ENCODE measurements around the gene SOX8. TPM values are rescaled to one million over a fixed set of nuclear protein-coding genes. Genes with fewer than 3 reads are reported as not detected.

Gene SOX8
- total RNA-seq, 1 experiment from 2014 or later: not detected

DNA sequence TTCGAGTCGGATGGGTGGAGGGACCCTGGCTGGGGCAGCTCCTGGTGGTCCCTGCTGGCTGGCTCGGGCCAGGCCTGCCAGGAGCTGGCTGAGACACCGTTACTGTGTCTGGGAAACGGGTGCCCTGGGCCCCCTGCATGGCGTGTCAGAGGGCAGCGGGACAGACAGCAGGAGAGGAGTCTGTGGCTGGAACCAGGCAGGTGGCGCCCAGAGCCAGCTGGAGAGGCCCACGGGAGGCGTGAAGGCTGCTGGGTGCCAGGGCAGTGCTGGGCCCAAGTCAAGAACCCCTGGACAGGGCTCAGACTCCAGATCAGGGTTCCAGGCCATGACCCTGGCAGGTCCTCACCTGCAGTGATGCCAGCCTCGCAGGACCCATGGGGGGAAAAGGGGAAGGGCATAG lies 16.6 kb downstream of the SOX8 start:
- Histone ChIP-seq H3K79me2 (ENCODE audit: low read length) (no peaks in the 10 kb centered on the region), H3K4me1 (ENCODE audit: low read length) (no peaks in the 10 kb centered on the region), H3K9me3 (ENCODE audit: low read length) (no peaks in the 10 kb centered on the region), H3K4me3 (ENCODE audit: low read length) (no peak overlapping the region), H3K4me2 (ENCODE audit: low read depth, low read length, poor library complexity, severe bottlenecking) (no peak overlapping the region), H4K20me1 (ENCODE audit: insufficient read depth, low read depth, low read length) (no peaks in the 10 kb centered on the region), H3K27me3 (ENCODE audit: low read length) (no peaks in the 10 kb centered on the region), H3K36me3 (ENCODE audit: insufficient read depth, low read length) (no peaks in the 10 kb centered on the region), H2AFZ (ENCODE audit: low read length) (no peak overlapping the region), H3K9me2 (replicated peaks; ENCODE audit: insufficient read depth, low read length) (no peaks in the 10 kb centered on the region), H3K9ac (ENCODE audit: low read length) (no peak overlapping the region), H3K27ac (ENCODE audit: low read length) (no peak overlapping the region)
- no peak for DNase-seq

DNA sequence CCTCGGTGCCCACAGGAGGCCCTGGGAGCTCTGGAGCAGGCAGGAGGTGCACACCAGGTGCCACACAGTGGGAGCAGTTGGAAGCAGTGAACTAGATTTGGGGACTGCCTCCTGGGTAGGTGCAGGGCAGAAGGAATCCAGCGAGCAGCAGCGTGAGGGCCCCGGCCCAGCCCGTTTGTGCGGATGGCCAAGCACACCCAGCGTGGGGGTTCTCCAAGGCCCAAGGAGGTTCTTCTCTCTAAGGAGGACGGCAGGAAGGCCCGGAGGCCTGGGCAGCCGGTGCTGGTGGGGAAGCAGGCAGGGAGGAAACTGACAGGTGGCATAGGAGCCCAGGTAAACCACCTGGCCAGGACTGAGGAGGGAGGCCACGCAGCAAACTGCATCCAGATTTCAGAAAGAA lies 17.0 kb downstream of the SOX8 start:
- H3K9ac ChIP-seq (ENCODE audit: low read length): no peak overlapping the region
- H3K27me3 ChIP-seq (ENCODE audit: low read length): no peaks in the 10 kb centered on the region
- no peak overlapping the region for H2AFZ ChIP-seq (ENCODE audit: low read length)
- no peaks in the 10 kb centered on the region for H3K9me3 ChIP-seq (ENCODE audit: low read length)
- H3K4me1 ChIP-seq (ENCODE audit: low read length): no peaks in the 10 kb centered on the region
- H3K36me3 ChIP-seq (ENCODE audit: insufficient read depth, low read length): no peaks in the 10 kb centered on the region
- H3K9me2 ChIP-seq (replicated peaks; ENCODE audit: insufficient read depth, low read length): no peaks in the 10 kb centered on the region
- no peaks in the 10 kb centered on the region for H4K20me1 ChIP-seq (ENCODE audit: insufficient read depth, low read depth, low read length)
- H3K79me2 ChIP-seq (ENCODE audit: low read length): no peaks in the 10 kb centered on the region
- DNase-seq: no peak
- no peak overlapping the region for H3K27ac ChIP-seq (ENCODE audit: low read length)
- H3K4me3 ChIP-seq (ENCODE audit: low read length): no peak overlapping the region
- no peak overlapping the region for H3K4me2 ChIP-seq (ENCODE audit: low read depth, low read length, poor library complexity, severe bottlenecking)

DNA sequence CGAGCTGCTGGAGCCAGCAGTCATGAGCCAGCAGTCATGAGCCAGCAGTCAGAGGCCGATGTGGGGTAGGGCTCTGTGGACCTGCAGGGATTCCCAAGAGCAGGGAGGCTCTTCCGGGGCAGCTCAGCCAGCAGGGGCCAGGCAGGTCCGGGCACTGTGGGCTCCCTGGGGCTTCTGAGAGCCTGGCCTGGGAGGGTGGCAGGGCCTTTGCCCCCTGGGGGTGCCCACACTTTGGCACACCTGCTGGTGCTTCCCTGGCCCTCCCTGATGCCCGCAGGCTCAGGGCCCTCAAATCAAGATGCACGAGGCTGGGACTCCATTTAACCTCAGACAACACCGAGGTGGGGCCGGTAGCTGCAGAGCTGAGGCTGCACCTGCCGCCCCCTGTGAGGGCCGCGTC lies 18.1 kb downstream of the SOX8 start:
- H3K4me3 ChIP-seq (ENCODE audit: low read length): no peak overlapping the region
- no peaks in the 10 kb centered on the region for H3K9me2 ChIP-seq (replicated peaks; ENCODE audit: insufficient read depth, low read length)
- H4K20me1 ChIP-seq (ENCODE audit: insufficient read depth, low read depth, low read length): no peaks in the 10 kb centered on the region
- H3K36me3 ChIP-seq (ENCODE audit: insufficient read depth, low read length): no peaks in the 10 kb centered on the region
- H3K79me2 ChIP-seq (ENCODE audit: low read length): no peaks in the 10 kb centered on the region
- H3K27ac ChIP-seq (ENCODE audit: low read length): no peak overlapping the region
- H3K27me3 ChIP-seq (ENCODE audit: low read length): no peaks in the 10 kb centered on the region
- no peaks in the 10 kb centered on the region for H3K9me3 ChIP-seq (ENCODE audit: low read length)
- no peak overlapping the region for H2AFZ ChIP-seq (ENCODE audit: low read length)
- DNase-seq: no peak
- no peaks in the 10 kb centered on the region for H3K4me1 ChIP-seq (ENCODE audit: low read length)
- no peak overlapping the region for H3K4me2 ChIP-seq (ENCODE audit: low read depth, low read length, poor library complexity, severe bottlenecking)
- no peak overlapping the region for H3K9ac ChIP-seq (ENCODE audit: low read length)

DNA sequence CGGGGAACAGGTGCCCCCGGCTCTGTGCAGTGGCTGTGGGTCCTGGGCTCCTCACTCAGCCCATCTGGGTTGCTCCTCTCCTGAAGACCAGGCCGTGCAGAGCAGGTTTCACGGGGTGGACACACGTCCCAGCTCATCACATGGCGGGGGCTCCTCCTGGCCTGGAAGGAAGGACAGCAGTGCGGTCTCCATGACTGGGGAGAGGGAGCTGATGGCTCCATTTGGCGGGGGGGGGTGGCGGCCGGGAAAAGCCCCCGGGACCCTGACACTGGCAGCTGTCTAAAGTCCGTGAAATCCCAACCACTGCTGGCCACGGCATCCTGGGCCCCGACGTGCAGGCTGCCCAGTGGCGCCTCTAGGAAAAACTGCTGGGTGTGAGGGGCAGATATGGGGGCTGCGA lies 19.0 kb downstream of the SOX8 start:
- H3K4me1 ChIP-seq (ENCODE audit: low read length): no peaks in the 10 kb centered on the region
- no peak overlapping the region for H3K4me3 ChIP-seq (ENCODE audit: low read length)

DNA sequence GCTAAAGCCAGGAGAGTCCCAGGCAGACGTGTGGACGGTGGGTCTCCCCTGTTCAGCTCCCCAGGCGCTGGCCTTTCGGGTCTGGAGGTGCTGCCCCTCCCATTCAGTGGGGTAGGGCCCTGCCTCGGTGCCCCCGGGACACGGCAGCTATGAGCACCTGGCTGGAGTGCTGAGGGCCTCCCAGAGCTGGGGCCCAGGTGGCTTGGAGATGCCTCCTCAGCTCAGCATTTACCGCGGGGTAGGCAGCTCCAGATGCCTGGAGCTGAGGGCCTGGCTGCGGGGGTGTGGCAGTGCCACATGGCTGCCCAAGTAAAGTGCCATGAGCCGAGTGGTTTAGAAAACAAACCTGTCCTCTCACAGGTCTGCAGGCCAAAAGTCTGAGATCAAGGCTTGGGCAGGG lies 19.5 kb downstream of the SOX8 start:
- Histone ChIP-seq H3K27ac (ENCODE audit: low read length) (no peak overlapping the region), H3K4me1 (ENCODE audit: low read length) (no peaks in the 10 kb centered on the region), H3K9me2 (replicated peaks; ENCODE audit: insufficient read depth, low read length) (no peaks in the 10 kb centered on the region), H3K79me2 (ENCODE audit: low read length) (no peaks in the 10 kb centered on the region), H4K20me1 (ENCODE audit: insufficient read depth, low read depth, low read length) (no peaks in the 10 kb centered on the region), H3K27me3 (ENCODE audit: low read length) (no peaks in the 10 kb centered on the region), H3K36me3 (ENCODE audit: insufficient read depth, low read length) (no peaks in the 10 kb centered on the region), H3K4me3 (ENCODE audit: low read length) (no peak overlapping the region), H3K9ac (ENCODE audit: low read length) (no peak overlapping the region), H3K4me2 (ENCODE audit: low read depth, low read length, poor library complexity, severe bottlenecking) (no peak overlapping the region), H2AFZ (ENCODE audit: low read length) (no peak overlapping the region), H3K9me3 (ENCODE audit: low read length) (no peaks in the 10 kb centered on the region)
- DNase-seq: no peak

More for the DNA sequence above, 19.0 kb downstream of the SOX8 start:
- Histone ChIP-seq H4K20me1 (ENCODE audit: insufficient read depth, low read depth, low read length) (no peaks in the 10 kb centered on the region), H3K36me3 (ENCODE audit: insufficient read depth, low read length) (no peaks in the 10 kb centered on the region), H3K9ac (ENCODE audit: low read length) (no peak overlapping the region), H3K27ac (ENCODE audit: low read length) (no peak overlapping the region), H2AFZ (ENCODE audit: low read length) (no peak overlapping the region), H3K79me2 (ENCODE audit: low read length) (no peaks in the 10 kb centered on the region), H3K9me2 (replicated peaks; ENCODE audit: insufficient read depth, low read length) (no peaks in the 10 kb centered on the region), H3K4me2 (ENCODE audit: low read depth, low read length, poor library complexity, severe bottlenecking) (no peak overlapping the region), H3K9me3 (ENCODE audit: low read length) (no peaks in the 10 kb centered on the region), H3K27me3 (ENCODE audit: low read length) (no peaks in the 10 kb centered on the region)
- DNase-seq: no peak

DNA sequence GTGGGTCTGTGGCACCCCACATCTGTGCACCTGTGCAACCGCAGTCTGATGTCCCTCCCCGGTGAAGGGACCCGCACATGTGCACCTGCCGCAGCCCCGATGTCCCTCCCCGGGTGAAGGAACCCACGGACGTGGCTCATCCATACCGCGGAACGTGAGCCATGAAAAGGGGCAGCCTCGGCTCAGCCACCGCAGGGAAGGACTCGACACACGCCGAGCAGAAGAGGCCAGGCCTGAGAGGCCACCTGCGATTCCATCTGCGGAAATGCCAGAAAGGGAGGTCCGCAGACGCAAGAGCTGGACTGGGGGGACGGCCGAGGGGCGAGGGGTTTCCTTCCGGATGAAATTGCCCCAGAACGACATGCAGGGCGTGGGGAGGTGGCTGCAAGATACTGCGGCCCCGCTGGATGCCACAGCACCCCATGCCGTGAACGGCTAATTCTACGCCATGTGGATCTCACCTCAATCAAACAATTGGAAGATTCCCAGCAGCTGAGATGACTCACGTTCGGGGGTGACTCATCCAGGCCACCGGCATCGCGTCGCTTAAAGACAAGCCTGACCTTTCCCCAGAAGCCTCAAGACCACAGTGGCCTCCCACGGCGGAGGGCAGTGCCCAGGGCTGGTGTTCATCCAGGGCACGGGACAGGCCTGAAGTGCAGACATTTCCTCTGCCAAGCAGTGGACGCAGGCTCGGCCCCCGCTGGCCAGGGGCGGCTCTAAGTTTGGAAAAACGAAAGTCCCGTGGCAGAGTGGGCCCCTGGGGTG lies 21.0 kb downstream of the SOX8 start:
- no peak overlapping the region for H3K4me2 ChIP-seq (ENCODE audit: low read depth, low read length, poor library complexity, severe bottlenecking)
- no peaks in the 10 kb centered on the region for H3K4me1 ChIP-seq (ENCODE audit: low read length)
- H3K27me3 ChIP-seq (ENCODE audit: low read length): no peaks in the 10 kb centered on the region
- no peaks in the 10 kb centered on the region for H3K36me3 ChIP-seq (ENCODE audit: insufficient read depth, low read length)
- no peaks in the 10 kb centered on the region for H3K9me3 ChIP-seq (ENCODE audit: low read length)
- H4K20me1 ChIP-seq (ENCODE audit: insufficient read depth, low read depth, low read length): no peaks in the 10 kb centered on the region
- no peak for DNase-seq
- no peak overlapping the region for H2AFZ ChIP-seq (ENCODE audit: low read length)
- no peak overlapping the region for H3K4me3 ChIP-seq (ENCODE audit: low read length)
- H3K9me2 ChIP-seq (replicated peaks; ENCODE audit: insufficient read depth, low read length): no peaks in the 10 kb centered on the region
- H3K9ac ChIP-seq (ENCODE audit: low read length): no peak overlapping the region
- H3K79me2 ChIP-seq (ENCODE audit: low read length): no peaks in the 10 kb centered on the region
- no peak overlapping the region for H3K27ac ChIP-seq (ENCODE audit: low read length)

DNA sequence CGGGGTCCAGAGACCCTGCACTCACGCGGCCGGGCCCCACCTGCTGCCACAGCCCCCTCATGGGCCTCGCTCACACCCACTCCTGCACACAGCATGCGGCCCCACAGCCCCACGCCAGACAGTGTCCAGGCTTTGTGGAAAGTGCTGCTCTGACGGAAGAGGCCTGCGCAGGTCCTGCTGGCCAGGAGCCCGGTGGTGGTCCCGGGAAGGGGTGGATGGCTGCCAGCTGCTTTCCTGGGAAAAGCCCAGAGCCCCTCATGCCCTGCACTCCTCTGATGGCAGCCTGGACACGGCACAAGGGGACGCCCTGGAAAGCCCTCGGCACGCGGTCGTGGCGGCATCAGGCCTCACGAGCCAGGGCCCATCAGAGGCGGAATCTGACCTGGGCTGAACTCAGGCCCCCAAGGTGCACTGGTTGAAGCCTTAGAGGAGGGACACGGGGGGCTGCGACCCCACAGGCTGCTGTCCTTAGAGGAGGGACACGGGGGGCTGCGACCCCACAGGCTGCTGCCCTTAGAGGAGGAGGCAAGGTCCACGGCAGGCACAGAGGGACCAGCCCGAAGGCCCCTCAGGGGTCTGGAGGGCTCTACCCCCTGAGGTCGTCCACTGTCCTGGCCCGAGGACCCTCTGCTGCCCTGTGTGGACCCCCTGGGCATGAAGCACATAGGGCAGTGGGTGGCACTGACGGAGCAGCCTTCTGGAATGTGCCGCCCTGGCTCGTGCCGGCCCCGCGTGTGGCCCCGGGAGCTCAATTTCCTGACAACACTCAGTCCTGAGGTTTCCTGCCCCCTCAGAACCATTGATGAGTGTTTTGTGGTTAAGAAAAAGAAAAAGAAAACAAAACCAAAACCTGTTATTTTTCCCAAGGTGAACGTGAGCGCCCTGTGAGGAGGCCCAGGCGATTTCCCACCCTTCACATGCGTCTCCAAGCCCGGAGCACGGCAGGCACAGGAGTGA lies 22.1 kb downstream of the SOX8 start:
- no peaks in the 10 kb centered on the region for H4K20me1 ChIP-seq (ENCODE audit: insufficient read depth, low read depth, low read length)
- no peak for DNase-seq
- H3K79me2 ChIP-seq (ENCODE audit: low read length): no peaks in the 10 kb centered on the region
- H3K4me2 ChIP-seq (ENCODE audit: low read depth, low read length, poor library complexity, severe bottlenecking): no peak overlapping the region
- H3K9me3 ChIP-seq (ENCODE audit: low read length): no peaks in the 10 kb centered on the region
- H3K36me3 ChIP-seq (ENCODE audit: insufficient read depth, low read length): no peaks in the 10 kb centered on the region
- H3K27me3 ChIP-seq (ENCODE audit: low read length): no peaks in the 10 kb centered on the region
- no peak overlapping the region for H3K4me3 ChIP-seq (ENCODE audit: low read length)
- H3K9ac ChIP-seq (ENCODE audit: low read length): no peak overlapping the region
- no peaks in the 10 kb centered on the region for H3K9me2 ChIP-seq (replicated peaks; ENCODE audit: insufficient read depth, low read length)
- no peak overlapping the region for H3K27ac ChIP-seq (ENCODE audit: low read length)
- no peaks in the 10 kb centered on the region for H3K4me1 ChIP-seq (ENCODE audit: low read length)
- no peak overlapping the region for H2AFZ ChIP-seq (ENCODE audit: low read length)

DNA sequence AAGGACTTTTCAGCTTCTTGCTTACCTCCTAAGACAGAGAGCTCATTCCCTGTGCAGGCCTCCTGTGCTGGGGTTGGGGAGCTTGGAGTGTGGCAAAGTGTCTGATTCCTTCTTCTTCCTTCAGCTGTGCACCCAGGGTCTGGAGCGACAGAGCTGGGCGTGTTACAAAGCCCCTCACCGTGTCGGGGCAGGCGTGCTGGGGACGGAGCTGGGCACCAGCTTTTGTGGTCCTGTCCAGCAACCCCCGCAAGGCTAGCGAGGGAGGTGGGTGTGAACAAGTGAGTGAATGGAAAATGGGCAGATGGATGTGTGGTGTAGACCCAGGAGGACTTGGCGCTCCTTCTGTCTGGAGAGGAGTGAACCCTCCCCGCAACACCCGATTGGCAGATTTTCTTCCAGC lies 23.7 kb downstream of the SOX8 start:
- no peaks in the 10 kb centered on the region for H4K20me1 ChIP-seq (ENCODE audit: insufficient read depth, low read depth, low read length)
- H3K27ac ChIP-seq (ENCODE audit: low read length): no peak overlapping the region
- H3K27me3 ChIP-seq (ENCODE audit: low read length): no peaks in the 10 kb centered on the region
- H3K4me3 ChIP-seq (ENCODE audit: low read length): no peak overlapping the region
- no peaks in the 10 kb centered on the region for H3K4me1 ChIP-seq (ENCODE audit: low read length)
- no peaks in the 10 kb centered on the region for H3K9me3 ChIP-seq (ENCODE audit: low read length)
- no peak for DNase-seq
- H2AFZ ChIP-seq (ENCODE audit: low read length): no peak overlapping the region
- H3K79me2 ChIP-seq (ENCODE audit: low read length): no peaks in the 10 kb centered on the region
- no peak overlapping the region for H3K4me2 ChIP-seq (ENCODE audit: low read depth, low read length, poor library complexity, severe bottlenecking)
- H3K9me2 ChIP-seq (replicated peaks; ENCODE audit: insufficient read depth, low read length): no peaks in the 10 kb centered on the region
- no peaks in the 10 kb centered on the region for H3K36me3 ChIP-seq (ENCODE audit: insufficient read depth, low read length)
- no peak overlapping the region for H3K9ac ChIP-seq (ENCODE audit: low read length)

All from Karpas-422 (cell line).